Fibroblast of villous mesenchyme (primary cell): ENCODE data around the gene CORIN. TPM values are rescaled to one million over a fixed set of nuclear protein-coding genes. Genes with fewer than 3 reads are reported as not detected.
A peak's percentile ranks its signal among the peaks of the same experiment; 100 is the strongest.

Experiments used
- DNase-seq: peaks from one replicate; pipeline ENCODE4 v3.0.0-alpha.2; 2010; ENCODE audit warnings: low read depth
- H3K4me3 ChIP-seq: 2 replicates; pipeline ENCODE4 v1.5.1; 2011; ENCODE audit warnings: low read depth, mild to moderate bottlenecking, low read length
- total RNA-seq: library from RNA; depleted of rRNA; stranded (reverse); fragments of >200 nt; gene quantifications from 2 replicates; pipeline ENCODE4 v1.2.3, GENCODE V29; 2012
- TF ChIP-seq, protein P1 (sequence below): IDR thresholded peaks from 2 replicates; pipeline ENCODE4 v1.5.1; 2012; ENCODE audit warnings: low read depth, mild to moderate bottlenecking, low read length; ENCODE audit not compliant: insufficient read depth

The CORIN gene
- total RNA-seq, 1 donor, result 5.6 TPM

DNA sequence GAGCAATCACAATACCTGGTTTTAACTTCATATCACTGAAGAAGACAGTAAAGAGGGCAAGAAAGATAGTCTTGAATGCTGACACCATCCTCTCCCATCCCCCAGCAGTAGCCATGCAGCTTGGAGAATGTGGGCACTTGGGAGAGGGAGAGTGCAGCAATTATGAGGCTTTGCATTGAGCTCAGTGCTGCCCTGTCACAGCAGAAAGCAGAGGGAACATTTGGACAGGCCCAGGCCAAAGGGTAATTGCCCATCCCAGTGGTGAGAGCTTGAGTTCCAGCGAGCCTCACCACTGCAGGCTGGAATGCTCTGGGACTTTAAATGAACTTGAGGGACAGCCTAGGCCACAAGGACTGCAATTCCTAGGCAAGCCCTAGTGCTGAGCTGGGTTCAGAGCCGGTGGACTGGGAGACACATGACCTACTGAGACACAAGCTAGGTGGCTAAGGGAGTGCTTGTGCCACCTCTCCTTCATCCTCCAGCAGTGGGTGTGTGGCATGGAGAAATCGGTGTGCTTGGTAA, 36.3 kb downstream of the CORIN start:
- no peak overlapping the region for H3K4me3 ChIP-seq
- no peak for DNase-seq
- TF ChIP-seq, protein P1, sequence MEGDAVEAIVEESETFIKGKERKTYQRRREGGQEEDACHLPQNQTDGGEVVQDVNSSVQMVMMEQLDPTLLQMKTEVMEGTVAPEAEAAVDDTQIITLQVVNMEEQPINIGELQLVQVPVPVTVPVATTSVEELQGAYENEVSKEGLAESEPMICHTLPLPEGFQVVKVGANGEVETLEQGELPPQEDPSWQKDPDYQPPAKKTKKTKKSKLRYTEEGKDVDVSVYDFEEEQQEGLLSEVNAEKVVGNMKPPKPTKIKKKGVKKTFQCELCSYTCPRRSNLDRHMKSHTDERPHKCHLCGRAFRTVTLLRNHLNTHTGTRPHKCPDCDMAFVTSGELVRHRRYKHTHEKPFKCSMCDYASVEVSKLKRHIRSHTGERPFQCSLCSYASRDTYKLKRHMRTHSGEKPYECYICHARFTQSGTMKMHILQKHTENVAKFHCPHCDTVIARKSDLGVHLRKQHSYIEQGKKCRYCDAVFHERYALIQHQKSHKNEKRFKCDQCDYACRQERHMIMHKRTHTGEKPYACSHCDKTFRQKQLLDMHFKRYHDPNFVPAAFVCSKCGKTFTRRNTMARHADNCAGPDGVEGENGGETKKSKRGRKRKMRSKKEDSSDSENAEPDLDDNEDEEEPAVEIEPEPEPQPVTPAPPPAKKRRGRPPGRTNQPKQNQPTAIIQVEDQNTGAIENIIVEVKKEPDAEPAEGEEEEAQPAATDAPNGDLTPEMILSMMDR, result no peak

DNA sequence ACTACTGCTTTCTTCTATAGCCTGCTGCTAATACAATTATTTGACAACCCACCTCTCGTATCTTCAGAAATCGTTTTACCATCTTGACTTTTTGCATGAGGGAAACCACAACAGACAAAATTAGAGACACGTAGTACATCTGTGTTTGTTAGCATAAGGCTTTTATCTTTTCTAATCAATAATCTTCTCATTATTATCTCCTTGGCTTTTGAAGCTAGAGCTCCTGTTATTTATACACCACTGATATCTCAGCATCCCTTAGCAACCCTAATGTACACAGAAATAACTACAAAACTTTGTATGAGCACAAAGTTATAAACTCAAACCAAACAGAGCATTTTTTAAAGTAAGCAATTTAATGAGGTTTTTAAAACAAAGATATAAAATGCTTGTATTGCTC, 39.7 kb downstream of the CORIN start:
- H3K4me3 ChIP-seq, result no peak overlapping the region
- DNase-seq, result peak; percentile 33
- TF ChIP-seq, protein P1, result no peak

DNA sequence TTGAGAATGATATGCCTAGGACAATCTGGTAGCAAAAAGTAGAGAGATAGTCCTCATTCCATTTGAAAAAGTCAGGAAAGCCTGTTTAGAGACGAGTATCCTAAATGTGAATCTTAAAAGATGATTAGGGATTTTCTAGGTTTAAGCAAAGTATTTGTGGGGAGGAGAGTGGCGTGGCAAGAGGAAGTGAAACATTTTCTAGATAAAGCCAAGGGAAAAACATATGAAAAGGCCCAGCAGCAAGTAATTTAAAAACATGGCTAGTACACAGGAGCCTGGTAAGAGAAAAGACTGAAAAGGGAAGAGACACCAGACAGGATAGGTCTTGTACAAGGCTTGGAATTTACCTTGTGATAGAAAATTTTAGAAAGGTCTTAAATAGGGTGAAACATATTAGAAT, 45.9 kb downstream of the CORIN start:
- TF ChIP-seq, protein P1, result no peak
- DNase-seq, result no peak
- H3K4me3 ChIP-seq, result no peak overlapping the region

DNA sequence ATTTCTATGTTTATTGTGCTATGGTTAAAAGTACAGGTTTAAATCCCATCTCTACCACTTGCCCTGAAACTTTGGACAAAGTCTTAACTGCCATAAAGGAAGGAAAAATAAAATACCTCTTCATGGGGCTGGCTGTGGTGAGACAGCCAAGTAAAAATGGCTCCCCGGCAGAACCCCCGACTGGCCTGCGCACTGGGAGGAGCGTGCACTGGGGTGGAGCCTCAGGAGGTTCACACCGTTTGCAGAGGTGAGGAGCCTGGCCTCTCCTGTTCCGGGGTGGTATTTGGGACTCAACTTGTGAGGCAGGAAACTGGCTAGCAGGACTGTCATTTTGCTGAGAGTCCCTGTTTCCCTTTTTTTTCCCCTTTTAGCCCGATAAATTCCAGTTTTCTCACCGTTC, 47.8 kb downstream of the CORIN start:
- TF ChIP-seq, protein P1, result no peak
- no peak overlapping the region for H3K4me3 ChIP-seq
- no peak for DNase-seq

DNA sequence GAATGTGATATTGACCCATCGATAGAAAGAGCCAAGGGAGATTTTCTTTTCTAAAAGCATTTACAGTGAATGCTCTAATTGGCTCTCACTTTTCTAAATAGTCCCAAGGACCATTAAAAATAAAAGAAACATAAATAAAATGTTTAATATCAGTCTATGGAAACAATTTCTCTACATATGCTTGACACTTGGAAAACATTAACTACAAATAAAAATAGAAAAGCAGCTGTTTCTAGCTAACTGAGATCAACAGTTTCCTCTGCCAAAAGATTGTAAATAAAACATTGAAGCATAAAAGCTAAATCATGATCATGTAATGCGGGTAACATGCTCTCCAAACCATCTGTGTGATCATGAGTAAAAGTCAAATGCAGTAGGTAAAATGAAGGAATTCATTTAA, 49.7 kb downstream of the CORIN start:
- DNase-seq, result no peak
- H3K4me3 ChIP-seq, result no peak overlapping the region
- TF ChIP-seq, protein P1, result no peak

DNA sequence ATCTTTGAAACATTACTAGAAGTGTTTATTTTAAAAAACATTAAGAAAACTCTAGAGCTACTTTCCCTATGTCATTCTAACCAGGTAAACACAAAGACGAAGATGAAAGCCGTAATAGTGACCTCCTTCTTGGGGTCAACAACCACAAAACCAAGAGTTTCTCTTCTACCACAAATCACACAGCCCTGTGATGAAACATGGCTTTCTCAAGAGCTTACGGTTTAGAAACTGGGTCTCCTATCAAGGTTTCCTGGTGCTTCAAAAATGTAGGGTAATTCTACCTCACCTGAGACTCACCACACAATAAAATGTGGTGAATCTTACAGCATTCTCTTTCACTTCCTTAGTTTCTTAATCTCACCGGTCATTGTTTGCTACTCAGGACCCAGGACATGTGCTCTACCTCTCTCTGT, 50.9 kb downstream of the CORIN start:
- no peak overlapping the region for H3K4me3 ChIP-seq
- DNase-seq, result peak; percentile 25
- TF ChIP-seq, protein P1, result no peak

DNA sequence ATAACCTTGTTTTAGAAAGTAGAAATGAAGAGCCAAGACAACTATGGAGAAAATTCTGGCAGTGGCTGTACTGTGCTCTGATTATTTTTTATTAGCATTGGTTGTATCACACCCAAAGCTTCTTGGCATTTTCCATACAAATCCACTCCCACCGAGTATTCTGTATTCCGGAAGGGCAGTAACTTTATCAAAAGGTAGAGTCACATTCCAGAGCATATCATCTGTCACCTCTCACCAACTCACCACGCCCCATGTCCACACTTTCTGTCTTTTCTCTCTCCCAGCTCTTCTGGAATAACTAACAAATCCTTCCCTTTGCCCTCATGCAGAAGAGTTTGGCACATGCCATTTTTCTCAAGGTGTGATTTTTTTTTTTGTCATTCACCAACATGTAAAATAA, 52.7 kb downstream of the CORIN start:
- no peak for DNase-seq
- H3K4me3 ChIP-seq, result no peak overlapping the region
- TF ChIP-seq, protein P1, result no peak
